Tibial nerve (tissue), 4 donors: ENCODE measurements around the gene BFAR. TPM values are rescaled to one million over a fixed set of nuclear protein-coding genes. Genes with fewer than 3 reads are reported as not detected.

ENCODE experiments used
- small RNA-seq: library from RNA; depleted of rRNA; stranded (forward); fragments of <200 nt; gene quantifications from one replicate; pipeline ENCODE3, GENCODE V24; 2016
- total RNA-seq, 4 donors: library from RNA; depleted of rRNA; stranded (reverse); fragments of >200 nt; gene quantifications; one replicate each; pipeline ENCODE4 v1.1.0, GENCODE V29; 2016

BFAR gene
- total RNA-seq, 4 donors from 2014 or later, result 64.5 to 78.3 (median 71.9) TPM

Small RNA genes within 50 kb of the gene (small RNA-seq; reads per million reads assigned to genes)
- gene RN7SL274P (not detected), gene RNU7-125P (not detected)

Other genes starting within 250 kb of the BFAR start
- gene PARN, start 2.7 kb upstream of the BFAR start, total RNA-seq, result 10 to 100 TPM; 36.5 to 49.8 (median 40.6) TPM
- not detected for gene PLA2G10, start 61.4 kb downstream of the BFAR start, total RNA-seq
- gene NPIPA3, start 70.5 kb downstream of the BFAR start, total RNA-seq, result 1 to 10 TPM in 2 of 4 donors, under 1 TPM in 1, not detected in 1; 0.87 to 2.3 (median 1.2) TPM
- gene NPIPA2, start 109.6 kb downstream of the BFAR start, total RNA-seq, result 1 to 10 TPM in 2 of 4 donors, under 1 TPM in 1, not detected in 1; 0.87 to 2.3 (median 1.2) TPM
- gene NOMO1, start 200.8 kb downstream of the BFAR start, total RNA-seq, result 10 to 100 TPM; 33.7 to 45.5 (median 37.1) TPM